ENCODE measurements around the gene PRKCZ. TPM values are rescaled to one million over a fixed set of nuclear protein-coding genes. Genes with fewer than 3 reads are reported as not detected.

Gene PRKCZ
- total RNA-seq, 1 donor = 4.6 TPM

- H3K9me3 ChIP-seq (ENCODE audit: low read depth, low read length) = no peaks in the 10 kb centered on the region
- H3K27me3 ChIP-seq (ENCODE audit: insufficient read depth, low read length) = no peaks in the 10 kb centered on the region
- no peak overlapping the region for H3K4me3 ChIP-seq (ENCODE audit: low read length)
- no peaks in the 10 kb centered on the region for H3K4me1 ChIP-seq (ENCODE audit: insufficient read depth, low read length)
Observed at GRCh38 chr1:2076826-2077225, 26.6 kb downstream of the PRKCZ start.

GRCh38 chr1:2078170-2078569 is 28.0 kb downstream of the PRKCZ start:
- Histone ChIP-seq H3K4me3 (ENCODE audit: low read length) (no peak overlapping the region), H3K9me3 (ENCODE audit: low read depth, low read length) (no peaks in the 10 kb centered on the region), H3K4me1 (ENCODE audit: insufficient read depth, low read length) (no peaks in the 10 kb centered on the region), H3K27me3 (ENCODE audit: insufficient read depth, low read length) (no peaks in the 10 kb centered on the region)

- Histone ChIP-seq H3K9me3 (ENCODE audit: low read depth, low read length) (no peaks in the 10 kb centered on the region), H3K4me3 (ENCODE audit: low read length) (no peak overlapping the region), H3K4me1 (ENCODE audit: insufficient read depth, low read length) (no peaks in the 10 kb centered on the region), H3K27me3 (ENCODE audit: insufficient read depth, low read length) (no peaks in the 10 kb centered on the region)
Observed at GRCh38 chr1:2079396-2080085, 29.3 kb downstream of the PRKCZ start.

GRCh38 chr1:2080140-2080539 is 29.9 kb downstream of the PRKCZ start:
- Histone ChIP-seq H3K9me3 (ENCODE audit: low read depth, low read length) (no peaks in the 10 kb centered on the region), H3K27me3 (ENCODE audit: insufficient read depth, low read length) (no peaks in the 10 kb centered on the region), H3K4me1 (ENCODE audit: insufficient read depth, low read length) (no peaks in the 10 kb centered on the region), H3K4me3 (ENCODE audit: low read length) (no peak overlapping the region)

- Histone ChIP-seq H3K4me1 (ENCODE audit: insufficient read depth, low read length) (no peaks in the 10 kb centered on the region), H3K9me3 (ENCODE audit: low read depth, low read length) (no peaks in the 10 kb centered on the region), H3K4me3 (ENCODE audit: low read length) (no peak overlapping the region), H3K27me3 (ENCODE audit: insufficient read depth, low read length) (no peaks in the 10 kb centered on the region)
Observed at GRCh38 chr1:2080884-2081283, 30.7 kb downstream of the PRKCZ start.

- H3K4me1 ChIP-seq (ENCODE audit: insufficient read depth, low read length) = no peaks in the 10 kb centered on the region
- no peaks in the 10 kb centered on the region for H3K27me3 ChIP-seq (ENCODE audit: insufficient read depth, low read length)
- no peaks in the 10 kb centered on the region for H3K9me3 ChIP-seq (ENCODE audit: low read depth, low read length)
- no peak overlapping the region for H3K4me3 ChIP-seq (ENCODE audit: low read length)
Observed at GRCh38 chr1:2081326-2081885, 31.2 kb downstream of the PRKCZ start.

GRCh38 chr1:2082064-2082463 is 31.9 kb downstream of the PRKCZ start:
- Histone ChIP-seq H3K9me3 (ENCODE audit: low read depth, low read length) (no peaks in the 10 kb centered on the region), H3K4me1 (ENCODE audit: insufficient read depth, low read length) (no peaks in the 10 kb centered on the region), H3K27me3 (ENCODE audit: insufficient read depth, low read length) (no peaks in the 10 kb centered on the region), H3K4me3 (ENCODE audit: low read length) (no peak overlapping the region)

- H3K9me3 ChIP-seq (ENCODE audit: low read depth, low read length) = no peaks in the 10 kb centered on the region
- H3K4me3 ChIP-seq (ENCODE audit: low read length) = no peak overlapping the region
- no peaks in the 10 kb centered on the region for H3K4me1 ChIP-seq (ENCODE audit: insufficient read depth, low read length)
Observed at GRCh38 chr1:2083666-2084065, 33.5 kb downstream of the PRKCZ start.

GRCh38 chr1:2084306-2084705 is 34.1 kb downstream of the PRKCZ start:
- no peaks in the 10 kb centered on the region for H3K4me1 ChIP-seq (ENCODE audit: insufficient read depth, low read length)
- H3K9me3 ChIP-seq (ENCODE audit: low read depth, low read length) = no peaks in the 10 kb centered on the region
- no peaks in the 10 kb centered on the region for H3K27me3 ChIP-seq (ENCODE audit: insufficient read depth, low read length)
- no peak overlapping the region for H3K4me3 ChIP-seq (ENCODE audit: low read length)

More at GRCh38 chr1:2083666-2084065, 33.5 kb downstream of the PRKCZ start:
- H3K27me3 ChIP-seq (ENCODE audit: insufficient read depth, low read length) = no peaks in the 10 kb centered on the region

GRCh38 chr1:2085080-2085479 is 34.9 kb downstream of the PRKCZ start:
- Histone ChIP-seq H3K27me3 (ENCODE audit: insufficient read depth, low read length) (no peaks in the 10 kb centered on the region), H3K4me1 (ENCODE audit: insufficient read depth, low read length) (no peaks in the 10 kb centered on the region), H3K4me3 (ENCODE audit: low read length) (no peak overlapping the region), H3K9me3 (ENCODE audit: low read depth, low read length) (no peaks in the 10 kb centered on the region)

- no peaks in the 10 kb centered on the region for H3K9me3 ChIP-seq (ENCODE audit: low read depth, low read length)
- no peaks in the 10 kb centered on the region for H3K27me3 ChIP-seq (ENCODE audit: insufficient read depth, low read length)
- no peaks in the 10 kb centered on the region for H3K4me1 ChIP-seq (ENCODE audit: insufficient read depth, low read length)
- H3K4me3 ChIP-seq (ENCODE audit: low read length) = no peak overlapping the region
Observed at GRCh38 chr1:2086446-2087078, 36.4 kb downstream of the PRKCZ start.

- Histone ChIP-seq H3K9me3 (ENCODE audit: low read depth, low read length) (no peaks in the 10 kb centered on the region), H3K4me3 (ENCODE audit: low read length) (no peak overlapping the region), H3K4me1 (ENCODE audit: insufficient read depth, low read length) (no peaks in the 10 kb centered on the region), H3K27me3 (ENCODE audit: insufficient read depth, low read length) (no peaks in the 10 kb centered on the region)
Observed at GRCh38 chr1:2087766-2088165, 37.6 kb downstream of the PRKCZ start.

- no peaks in the 10 kb centered on the region for H3K4me1 ChIP-seq (ENCODE audit: insufficient read depth, low read length)
Observed at GRCh38 chr1:2088458-2088857, 38.2 kb downstream of the PRKCZ start.

GRCh38 chr1:2089051-2089450 is 38.8 kb downstream of the PRKCZ start:
- no peaks in the 10 kb centered on the region for H3K27me3 ChIP-seq (ENCODE audit: insufficient read depth, low read length)
- H3K9me3 ChIP-seq (ENCODE audit: low read depth, low read length) = no peaks in the 10 kb centered on the region
- no peak overlapping the region for H3K4me3 ChIP-seq (ENCODE audit: low read length)
- H3K4me1 ChIP-seq (ENCODE audit: insufficient read depth, low read length) = no peaks in the 10 kb centered on the region

More at GRCh38 chr1:2088458-2088857, 38.2 kb downstream of the PRKCZ start:
- H3K27me3 ChIP-seq (ENCODE audit: insufficient read depth, low read length) = no peaks in the 10 kb centered on the region
- H3K9me3 ChIP-seq (ENCODE audit: low read depth, low read length) = no peaks in the 10 kb centered on the region
- no peak overlapping the region for H3K4me3 ChIP-seq (ENCODE audit: low read length)

GRCh38 chr1:2090216-2090890 is 40.1 kb downstream of the PRKCZ start:
- H3K4me3 ChIP-seq (ENCODE audit: low read length) = no peak overlapping the region

More at GRCh38 chr1:2090216-2090890, 40.1 kb downstream of the PRKCZ start:
- Histone ChIP-seq H3K27me3 (ENCODE audit: insufficient read depth, low read length) (no peaks in the 10 kb centered on the region), H3K4me1 (ENCODE audit: insufficient read depth, low read length) (no peaks in the 10 kb centered on the region), H3K9me3 (ENCODE audit: low read depth, low read length) (no peaks in the 10 kb centered on the region)

All from mononuclear cell (primary cell).